ENCODE results near the gene MGARP.

DNA sequence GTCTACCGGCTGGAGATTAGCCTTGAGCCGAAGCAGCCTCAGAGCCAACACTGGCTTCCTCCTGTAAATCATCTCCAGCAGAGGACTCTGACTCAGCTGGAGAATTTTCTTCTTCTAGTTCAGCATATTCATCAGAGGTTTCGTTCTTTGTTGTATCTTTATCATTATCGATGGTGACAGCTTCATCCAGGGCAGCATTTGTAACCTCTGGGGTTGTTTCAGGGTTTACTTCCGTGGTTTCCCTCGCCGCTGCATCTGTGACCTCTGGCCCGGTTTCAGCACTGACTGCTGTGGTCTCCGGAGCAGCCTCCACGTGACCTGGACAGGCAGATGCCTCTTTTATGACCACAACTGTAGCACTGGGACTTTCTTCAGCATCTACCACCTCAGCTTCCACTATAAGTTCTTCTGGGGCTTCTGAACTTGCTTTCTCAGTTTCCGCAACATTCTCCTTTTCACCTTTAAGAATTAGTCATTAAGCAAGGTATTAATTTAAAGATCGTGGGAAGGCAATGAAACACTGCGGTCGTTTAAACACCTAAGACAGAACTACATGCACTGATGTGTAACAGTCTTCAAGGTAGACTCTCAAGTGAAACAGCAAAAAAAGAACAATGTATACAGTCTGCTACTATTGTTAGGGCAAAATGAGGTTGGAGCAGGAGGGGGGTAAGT, 13.3 kb downstream of the MGARP start:
- TF ChIP-seq POLR2A (IDR thresholded peaks at IDR 0.05; ENCODE audit: low read length): peak; percentile 29
- no peak for TF ChIP-seq GATA1 (IDR thresholded peaks at IDR 0.05; ENCODE audit: low read depth, low read length)
